Astrocyte (in vitro differentiated cells and primary cell): Measurements from ENCODE around the gene GREB1.

Source experiments
- EZH2 ChIP-seq: IDR thresholded peaks from 2 replicates; pipeline ENCODE4 v1.6.1; 2012; ENCODE audit warnings: mild to moderate bottlenecking, low read length, inconsistent platforms; ENCODE audit not compliant: insufficient read depth
- TF ChIP-seq, protein P1 (sequence below): IDR thresholded peaks from 2 replicates; pipeline ENCODE4 v1.5.1; 2011; ENCODE audit warnings: low read depth, mild to moderate bottlenecking, inconsistent platforms, low read length, moderate library complexity; ENCODE audit not compliant: insufficient read depth

DNA sequence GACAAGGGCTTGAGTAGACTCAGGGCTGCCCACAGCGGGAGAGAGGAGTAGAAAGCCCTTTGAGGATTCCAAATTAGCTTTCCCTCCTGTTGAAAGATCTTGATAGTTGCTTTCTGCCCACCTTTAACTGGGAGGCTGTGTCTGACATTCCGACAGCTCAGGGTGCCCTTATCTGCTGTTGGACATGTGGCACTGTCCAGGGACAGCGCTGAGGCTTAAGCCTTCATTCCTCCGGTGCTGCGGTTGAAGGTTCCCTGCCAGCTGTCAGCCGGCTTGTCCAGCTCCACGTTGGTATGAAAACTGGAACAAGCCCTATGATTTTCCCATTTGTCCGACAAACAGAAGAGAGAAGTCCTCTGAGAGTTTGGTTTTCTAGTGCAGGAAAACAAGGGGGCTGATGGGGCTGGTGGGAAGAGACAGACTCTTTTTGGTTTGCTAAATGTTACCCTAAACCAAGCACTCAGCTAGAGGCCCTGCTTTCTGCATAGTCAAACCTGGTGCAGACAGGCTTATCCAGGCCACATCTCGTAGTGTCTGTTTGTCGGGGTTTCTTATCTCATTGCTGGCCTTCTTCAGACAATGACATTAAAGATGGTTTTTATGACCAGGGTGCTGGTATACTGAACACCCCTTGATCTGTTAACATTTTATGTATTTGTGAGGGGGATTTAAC lies 24.5 kb downstream of the GREB1 start:
- TF ChIP-seq, protein P1, sequence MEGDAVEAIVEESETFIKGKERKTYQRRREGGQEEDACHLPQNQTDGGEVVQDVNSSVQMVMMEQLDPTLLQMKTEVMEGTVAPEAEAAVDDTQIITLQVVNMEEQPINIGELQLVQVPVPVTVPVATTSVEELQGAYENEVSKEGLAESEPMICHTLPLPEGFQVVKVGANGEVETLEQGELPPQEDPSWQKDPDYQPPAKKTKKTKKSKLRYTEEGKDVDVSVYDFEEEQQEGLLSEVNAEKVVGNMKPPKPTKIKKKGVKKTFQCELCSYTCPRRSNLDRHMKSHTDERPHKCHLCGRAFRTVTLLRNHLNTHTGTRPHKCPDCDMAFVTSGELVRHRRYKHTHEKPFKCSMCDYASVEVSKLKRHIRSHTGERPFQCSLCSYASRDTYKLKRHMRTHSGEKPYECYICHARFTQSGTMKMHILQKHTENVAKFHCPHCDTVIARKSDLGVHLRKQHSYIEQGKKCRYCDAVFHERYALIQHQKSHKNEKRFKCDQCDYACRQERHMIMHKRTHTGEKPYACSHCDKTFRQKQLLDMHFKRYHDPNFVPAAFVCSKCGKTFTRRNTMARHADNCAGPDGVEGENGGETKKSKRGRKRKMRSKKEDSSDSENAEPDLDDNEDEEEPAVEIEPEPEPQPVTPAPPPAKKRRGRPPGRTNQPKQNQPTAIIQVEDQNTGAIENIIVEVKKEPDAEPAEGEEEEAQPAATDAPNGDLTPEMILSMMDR: no peak
- no peak for TF ChIP-seq EZH2
